ENCODE results near the gene B4GALT2.

GRCh38 chr1:43935711-43936427 lies 43.1 kb upstream of the B4GALT2 start:
- TF ChIP-seq CTCF (IDR thresholded peaks at IDR 0.05) (no peak), POLR2A (IDR thresholded peaks at IDR 0.05) (no peak)
